Measurements from ENCODE around the gene ZNF106.

DNA sequence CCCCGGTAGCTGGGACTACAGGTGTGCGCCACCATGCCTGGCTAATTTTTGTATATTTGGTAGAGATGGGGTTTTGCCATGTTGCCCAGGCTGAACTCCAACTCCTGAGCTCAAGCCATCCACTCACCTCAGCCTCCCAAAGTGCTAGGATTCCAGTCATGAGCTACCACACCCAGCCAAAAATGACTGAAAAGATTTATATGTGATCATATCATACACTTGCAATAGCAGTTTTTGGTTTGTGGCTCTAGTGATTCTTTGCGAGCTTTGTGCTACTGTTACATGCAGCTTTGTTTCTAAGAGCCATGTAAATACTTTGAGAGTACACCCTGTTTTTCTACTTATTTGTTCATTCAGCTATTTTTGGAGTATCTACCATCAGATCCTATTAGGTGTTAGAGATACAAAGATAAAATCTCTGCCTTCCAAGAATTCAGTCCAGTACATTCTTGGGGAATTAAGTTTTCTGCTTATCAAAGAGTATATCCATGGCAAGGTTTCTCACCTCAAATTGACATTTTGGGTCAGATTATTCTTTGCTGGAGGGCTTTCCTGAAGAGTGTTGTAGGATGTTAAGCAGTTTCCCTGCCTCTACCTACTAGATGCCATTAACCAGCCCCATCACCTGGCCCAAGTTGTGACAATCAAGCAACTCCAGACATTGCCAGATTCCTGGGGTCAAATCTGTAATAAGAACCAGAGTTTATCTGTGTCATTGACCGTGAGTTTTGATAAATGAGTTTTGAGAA lies 19.5 kb upstream of the ZNF106 start:
- TF ChIP-seq, protein P1, sequence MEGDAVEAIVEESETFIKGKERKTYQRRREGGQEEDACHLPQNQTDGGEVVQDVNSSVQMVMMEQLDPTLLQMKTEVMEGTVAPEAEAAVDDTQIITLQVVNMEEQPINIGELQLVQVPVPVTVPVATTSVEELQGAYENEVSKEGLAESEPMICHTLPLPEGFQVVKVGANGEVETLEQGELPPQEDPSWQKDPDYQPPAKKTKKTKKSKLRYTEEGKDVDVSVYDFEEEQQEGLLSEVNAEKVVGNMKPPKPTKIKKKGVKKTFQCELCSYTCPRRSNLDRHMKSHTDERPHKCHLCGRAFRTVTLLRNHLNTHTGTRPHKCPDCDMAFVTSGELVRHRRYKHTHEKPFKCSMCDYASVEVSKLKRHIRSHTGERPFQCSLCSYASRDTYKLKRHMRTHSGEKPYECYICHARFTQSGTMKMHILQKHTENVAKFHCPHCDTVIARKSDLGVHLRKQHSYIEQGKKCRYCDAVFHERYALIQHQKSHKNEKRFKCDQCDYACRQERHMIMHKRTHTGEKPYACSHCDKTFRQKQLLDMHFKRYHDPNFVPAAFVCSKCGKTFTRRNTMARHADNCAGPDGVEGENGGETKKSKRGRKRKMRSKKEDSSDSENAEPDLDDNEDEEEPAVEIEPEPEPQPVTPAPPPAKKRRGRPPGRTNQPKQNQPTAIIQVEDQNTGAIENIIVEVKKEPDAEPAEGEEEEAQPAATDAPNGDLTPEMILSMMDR (IDR thresholded peaks at IDR 0.05), result no peak
- no peak for TF ChIP-seq POLR2A (IDR thresholded peaks at IDR 0.05)

Data from adrenal gland (tissue), 5 donors.